Measurements from ENCODE around the gene GPANK1. TPM values are rescaled to one million over a fixed set of nuclear protein-coding genes. Genes with fewer than 3 reads are reported as not detected.

Gene GPANK1
- total and polyA plus RNA-seq, 9 of the 15 experiments (the other 6 are each of a cell fraction or from before 2014, with no cell fraction given) = 32.2 to 111 (median 46.3) TPM

DNA sequence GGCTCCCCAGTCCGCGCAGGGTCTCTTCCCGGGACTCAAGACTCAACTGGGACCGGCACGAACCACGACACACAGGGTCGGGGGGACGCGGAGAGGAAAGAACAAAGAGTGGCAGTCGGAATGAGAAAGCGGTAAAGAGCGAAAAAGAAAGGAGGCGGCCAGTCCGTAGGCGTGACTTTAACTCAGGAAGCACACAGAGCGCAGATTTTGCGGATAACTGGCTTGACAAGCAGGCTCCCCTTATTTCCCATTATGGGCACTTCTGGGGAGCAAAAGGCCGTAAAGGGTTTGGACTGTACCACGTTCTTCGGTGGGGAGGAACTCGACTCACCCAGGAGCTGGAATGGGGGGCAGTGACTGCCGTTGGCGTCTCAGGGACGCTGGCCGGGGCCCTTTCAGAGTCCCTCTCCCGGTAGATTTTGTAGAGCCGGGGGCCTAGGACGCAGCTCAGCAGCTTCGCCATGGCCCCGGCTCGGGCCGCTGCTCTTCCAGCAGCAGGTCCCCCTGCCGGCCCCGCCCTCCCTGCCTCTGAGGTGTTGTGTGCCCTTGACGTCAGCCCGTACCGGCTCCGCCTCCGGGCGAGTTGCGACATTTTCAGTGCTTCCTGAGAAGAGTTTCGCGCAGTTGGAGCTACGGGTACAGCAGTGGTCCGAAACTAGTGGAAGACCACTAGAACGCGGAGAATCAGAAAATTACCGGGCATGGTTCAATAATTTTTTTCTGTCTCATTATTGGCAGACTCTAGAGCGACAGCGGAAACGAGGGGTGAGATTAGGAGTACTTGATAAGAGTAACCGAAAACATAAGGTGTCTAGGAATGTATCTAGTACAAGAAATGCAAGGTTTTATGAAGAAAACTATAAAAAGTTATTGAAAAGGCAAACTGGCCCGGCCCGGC lies 38.3 kb upstream of the GPANK1 start, which contains the start of gene ABHD16A (continued):
- TF ChIP-seq SMAD1 (IDR thresholded peaks at IDR 0.05; ENCODE audit: low read depth, low read length, partially characterized antibody) (no peak), TCF3 (CRISPR knock-in tag; IDR thresholded peaks at IDR 0.05) (peak; percentile 48; the same call in 1 of the 2 replicates), ZNF668 (CRISPR knock-in tag; IDR thresholded peaks at IDR 0.05) (peak; percentile 69; the same call in 1 of the 2 replicates), NCOA1 (IDR thresholded peaks at IDR 0.05; ENCODE audit: low read depth) (peak; percentile 39), KLF16 (IDR thresholded peaks at IDR 0.05) (peak; percentile 90), CREBBP (IDR thresholded peaks at IDR 0.05; ENCODE audit: low read depth, low read length) (no peak), YY1 (IDR thresholded peaks at IDR 0.05; ENCODE audit: borderline replicate concordance in 1 of 3, control insufficient read depth in 1 of 3, extremely low read depth in 1 of 3, insufficient read depth in 3 of 3, insufficient read length in 1 of 3, insufficient replicate concordance in 2 of 3, low read depth in 1 of 3, low read length in 2 of 3) (peak in 2 of 3 experiments; percentile 83 to 86), NFIC (IDR thresholded peaks at IDR 0.05) (peak; percentile 49; the same call in 1 of the 2 replicates), HEY1 (CRISPR knock-in tag; IDR thresholded peaks at IDR 0.05; ENCODE audit: borderline replicate concordance) (no peak; the same call in 1 of the 2 replicates), ZBED1 (IDR thresholded peaks at IDR 0.05) (no peak; the same call in none of the 2 replicates), SMAD3 (CRISPR knock-in tag; conservative IDR thresholded peaks at IDR 0.05) (peak; percentile 8; the same call in 1 of the 2 replicates), PHB (CRISPR knock-in tag; IDR thresholded peaks at IDR 0.05) (peak; percentile 82; the same call in 1 of the 2 replicates), RB1 (IDR thresholded peaks at IDR 0.05; ENCODE audit: low read depth) (peak; percentile 87), NONO (IDR thresholded peaks at IDR 0.05; ENCODE audit: low read depth in 2 of 2, low read length in 1 of 2) (peak in 1 of 2 experiments; percentile 98; a peak in 2 of 4 replicates), DPF2 (IDR thresholded peaks at IDR 0.05) (peak; percentile 86), RCOR1 (IDR thresholded peaks at IDR 0.05; ENCODE audit: borderline replicate concordance in 1 of 2, low read depth in 2 of 2, low read length in 2 of 2) (peak; percentile 49 to 78; a peak in 2 of 4 replicates), FOS (IDR thresholded peaks at IDR 0.05; ENCODE audit: extremely low read depth, insufficient read length) (no peak), RAD51 (IDR thresholded peaks at IDR 0.05; ENCODE audit: borderline replicate concordance, low read depth) (no peak; the same call in 1 of the 2 replicates), NCOA2 (IDR thresholded peaks at IDR 0.05; ENCODE audit: partially characterized antibody in 2 of 2) (no peak), SRSF9 (IDR thresholded peaks at IDR 0.05; ENCODE audit: borderline replicate concordance, low read depth, low read length) (no peak)
- TF ChIP-seq, protein P1, sequence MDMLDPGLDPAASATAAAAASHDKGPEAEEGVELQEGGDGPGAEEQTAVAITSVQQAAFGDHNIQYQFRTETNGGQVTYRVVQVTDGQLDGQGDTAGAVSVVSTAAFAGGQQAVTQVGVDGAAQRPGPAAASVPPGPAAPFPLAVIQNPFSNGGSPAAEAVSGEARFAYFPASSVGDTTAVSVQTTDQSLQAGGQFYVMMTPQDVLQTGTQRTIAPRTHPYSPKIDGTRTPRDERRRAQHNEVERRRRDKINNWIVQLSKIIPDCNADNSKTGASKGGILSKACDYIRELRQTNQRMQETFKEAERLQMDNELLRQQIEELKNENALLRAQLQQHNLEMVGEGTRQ (CRISPR knock-in tag; IDR thresholded peaks at IDR 0.05) = no peak
- TF ChIP-seq, protein P2, sequence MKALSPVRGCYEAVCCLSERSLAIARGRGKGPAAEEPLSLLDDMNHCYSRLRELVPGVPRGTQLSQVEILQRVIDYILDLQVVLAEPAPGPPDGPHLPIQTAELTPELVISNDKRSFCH (CRISPR knock-in tag; IDR thresholded peaks at IDR 0.05) = no peak
- TF ChIP-seq, protein P2 (tag; IDR thresholded peaks at IDR 0.05) = peak; percentile 57
- TF ChIP-seq, protein P3, sequence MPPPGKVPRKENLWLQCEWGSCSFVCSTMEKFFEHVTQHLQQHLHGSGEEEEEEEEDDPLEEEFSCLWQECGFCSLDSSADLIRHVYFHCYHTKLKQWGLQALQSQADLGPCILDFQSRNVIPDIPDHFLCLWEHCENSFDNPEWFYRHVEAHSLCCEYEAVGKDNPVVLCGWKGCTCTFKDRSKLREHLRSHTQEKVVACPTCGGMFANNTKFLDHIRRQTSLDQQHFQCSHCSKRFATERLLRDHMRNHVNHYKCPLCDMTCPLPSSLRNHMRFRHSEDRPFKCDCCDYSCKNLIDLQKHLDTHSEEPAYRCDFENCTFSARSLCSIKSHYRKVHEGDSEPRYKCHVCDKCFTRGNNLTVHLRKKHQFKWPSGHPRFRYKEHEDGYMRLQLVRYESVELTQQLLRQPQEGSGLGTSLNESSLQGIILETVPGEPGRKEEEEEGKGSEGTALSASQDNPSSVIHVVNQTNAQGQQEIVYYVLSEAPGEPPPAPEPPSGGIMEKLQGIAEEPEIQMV (tag; conservative IDR thresholded peaks at IDR 0.05; ENCODE audit: low read depth) = no peak
- TF ChIP-seq, protein P4, sequence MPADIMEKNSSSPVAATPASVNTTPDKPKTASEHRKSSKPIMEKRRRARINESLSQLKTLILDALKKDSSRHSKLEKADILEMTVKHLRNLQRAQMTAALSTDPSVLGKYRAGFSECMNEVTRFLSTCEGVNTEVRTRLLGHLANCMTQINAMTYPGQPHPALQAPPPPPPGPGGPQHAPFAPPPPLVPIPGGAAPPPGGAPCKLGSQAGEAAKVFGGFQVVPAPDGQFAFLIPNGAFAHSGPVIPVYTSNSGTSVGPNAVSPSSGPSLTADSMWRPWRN (IDR thresholded peaks at IDR 0.05; ENCODE audit: low read depth) = no peak; the same call in 1 of the 2 replicates
